Skin of body (tissue), 2 donors: ENCODE measurements around the gene LRP2. TPM values are rescaled to one million over a fixed set of nuclear protein-coding genes. Genes with fewer than 3 reads are reported as not detected.

Experiments used
- DNase-seq: peaks from one replicate; lab custom pipeline; 2025; lab: John Stamatoyannopoulos, UW
- total RNA-seq: library from RNA; depleted of rRNA; stranded (reverse); fragments of >200 nt; gene quantifications from one replicate; pipeline ENCODE4 v1.2.3, GENCODE V29; 2014

LRP2 gene
- total RNA-seq, 1 donor from 2014 or later: 0.10 TPM

DNA sequence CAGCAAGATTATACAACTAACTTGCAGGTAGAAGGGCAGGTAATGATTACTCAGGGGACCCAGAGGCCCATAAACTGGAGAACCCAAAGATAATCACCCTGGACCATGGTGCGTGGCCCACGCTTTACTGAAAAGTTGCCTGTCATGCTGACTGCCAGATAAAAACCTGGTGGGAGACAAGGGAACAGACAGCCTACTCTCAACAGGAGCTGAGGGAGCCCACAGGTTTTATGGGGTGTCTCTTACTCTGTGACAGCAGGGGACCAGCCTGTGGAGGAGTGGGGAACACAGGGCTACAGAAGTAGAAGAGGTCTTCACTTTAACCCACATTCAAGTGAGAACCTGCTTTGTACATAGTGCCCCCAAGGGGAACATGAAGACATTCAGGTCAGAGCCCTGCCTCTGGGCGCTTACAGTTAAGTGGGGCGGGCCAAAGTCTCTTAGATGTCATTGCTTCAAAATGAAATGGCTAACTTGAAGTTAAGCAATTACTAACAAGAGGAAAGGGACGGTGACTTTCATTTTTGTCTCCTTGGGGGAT is 232.6 kb downstream of the LRP2 start:
- DNase-seq: no peak

GRCh38 chr2:169119851-169120250 is 242.5 kb downstream of the LRP2 start:
- no peak for DNase-seq

GRCh38 chr2:169119123-169119760 is 243.1 kb downstream of the LRP2 start:
- peak; percentile 33 for DNase-seq

- no peak for DNase-seq
Observed at GRCh38 chr2:169118060-169118459, 244.3 kb downstream of the LRP2 start.

DNA sequence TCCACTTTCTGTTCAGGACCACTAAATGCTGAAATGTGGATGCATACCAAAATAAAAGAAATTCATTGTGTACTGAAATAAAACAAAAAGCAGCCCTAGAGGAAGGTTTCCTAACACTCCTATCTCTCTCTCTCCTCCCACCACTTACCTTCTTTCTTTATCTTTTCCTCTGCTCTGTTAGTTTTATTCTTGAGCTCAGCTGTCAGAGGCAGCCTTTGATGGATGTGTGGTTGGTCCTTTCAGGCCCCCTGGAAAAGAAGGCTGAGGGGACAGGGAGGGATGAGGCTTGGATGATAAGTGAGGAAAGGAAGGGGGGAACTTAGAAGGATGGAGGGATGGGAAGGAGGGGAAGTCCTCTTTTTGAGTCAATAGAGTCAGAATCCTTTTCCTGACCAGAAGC is 245.3 kb downstream of the LRP2 start:
- no peak for DNase-seq

DNA sequence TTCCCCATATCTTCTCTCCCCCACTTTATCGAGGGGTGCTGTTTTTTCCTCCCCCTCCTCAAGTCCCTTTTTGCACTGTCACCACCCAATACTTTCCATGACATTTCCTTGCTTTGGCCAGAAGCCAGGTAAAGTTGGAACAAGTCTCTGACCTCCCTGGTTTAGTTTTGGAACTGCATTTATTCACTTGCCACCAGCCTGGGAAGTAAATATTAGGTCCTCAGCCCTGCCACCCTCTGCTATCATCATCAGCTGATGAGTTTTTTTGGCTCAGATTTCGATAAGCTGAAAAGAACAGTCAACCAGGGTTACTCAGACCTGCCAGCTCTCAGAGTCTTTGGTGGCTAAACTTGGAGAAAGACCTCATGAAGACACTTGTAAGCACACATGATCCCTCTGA is 246.0 kb downstream of the LRP2 start:
- DNase-seq: no peak

DNA sequence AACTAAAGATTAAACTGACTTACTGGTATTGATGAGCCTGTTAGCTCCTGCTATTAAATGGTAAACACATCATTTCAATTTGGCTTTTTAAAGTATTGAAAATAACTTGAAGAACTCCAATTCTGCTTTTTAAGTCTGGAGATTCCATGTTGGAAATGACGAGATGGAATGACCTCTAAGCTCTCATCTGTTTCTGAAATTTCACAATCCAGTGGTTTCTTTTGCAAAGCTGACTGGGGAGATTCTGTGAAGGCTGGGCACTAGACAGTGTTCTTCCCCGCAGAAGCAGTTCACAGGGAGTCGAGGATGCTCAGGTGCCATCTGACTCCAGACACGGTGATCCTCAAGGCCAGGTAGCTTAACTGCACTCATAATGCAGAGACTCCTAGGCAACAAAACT is 248.3 kb downstream of the LRP2 start:
- no peak for DNase-seq

DNA sequence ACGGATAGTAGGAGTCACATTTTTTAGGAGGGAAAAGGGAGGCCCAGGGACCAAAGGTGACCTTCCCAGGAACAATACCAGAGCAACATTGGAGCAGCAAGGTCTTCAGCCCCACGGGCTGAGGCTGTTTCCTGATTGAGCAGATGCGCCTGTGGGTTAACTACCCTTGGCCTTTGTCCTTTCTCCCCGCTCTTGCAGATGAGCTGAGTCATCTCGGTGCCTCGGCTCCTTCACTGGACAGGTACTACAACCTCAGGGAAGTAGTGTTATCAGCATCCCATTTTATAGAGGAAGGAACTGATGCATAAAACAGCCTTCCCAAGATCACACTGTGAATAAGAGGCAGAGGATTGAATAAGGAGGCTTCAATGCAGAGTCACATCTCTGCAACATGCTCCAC is 249.5 kb downstream of the LRP2 start:
- no peak for DNase-seq

- no peak for DNase-seq
Observed at GRCh38 chr2:169110916-169111315, 251.4 kb downstream of the LRP2 start.

DNA sequence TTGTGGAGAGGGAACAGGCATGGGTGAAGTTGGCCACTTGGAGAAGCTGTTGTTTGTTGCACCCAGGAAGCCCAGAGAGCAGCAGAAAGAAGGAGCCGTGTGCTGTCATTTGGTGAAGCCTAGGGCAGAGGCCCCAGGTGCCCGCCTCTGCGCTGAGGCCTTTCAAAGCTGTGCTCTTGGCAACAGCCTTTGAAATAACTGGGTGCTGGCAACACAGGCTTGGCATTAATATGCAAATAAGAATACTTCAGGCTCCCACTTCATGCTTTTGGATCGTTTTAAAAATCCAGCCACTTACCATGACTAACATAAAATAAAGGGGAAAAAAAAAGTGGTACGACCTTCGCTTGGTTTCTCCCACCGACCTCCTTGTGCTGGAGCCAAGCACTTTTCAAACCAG is 251.9 kb downstream of the LRP2 start:
- DNase-seq: no peak

GRCh38 chr2:169109502-169110409 is 252.6 kb downstream of the LRP2 start:
- DNase-seq: peak; percentile 22

DNA sequence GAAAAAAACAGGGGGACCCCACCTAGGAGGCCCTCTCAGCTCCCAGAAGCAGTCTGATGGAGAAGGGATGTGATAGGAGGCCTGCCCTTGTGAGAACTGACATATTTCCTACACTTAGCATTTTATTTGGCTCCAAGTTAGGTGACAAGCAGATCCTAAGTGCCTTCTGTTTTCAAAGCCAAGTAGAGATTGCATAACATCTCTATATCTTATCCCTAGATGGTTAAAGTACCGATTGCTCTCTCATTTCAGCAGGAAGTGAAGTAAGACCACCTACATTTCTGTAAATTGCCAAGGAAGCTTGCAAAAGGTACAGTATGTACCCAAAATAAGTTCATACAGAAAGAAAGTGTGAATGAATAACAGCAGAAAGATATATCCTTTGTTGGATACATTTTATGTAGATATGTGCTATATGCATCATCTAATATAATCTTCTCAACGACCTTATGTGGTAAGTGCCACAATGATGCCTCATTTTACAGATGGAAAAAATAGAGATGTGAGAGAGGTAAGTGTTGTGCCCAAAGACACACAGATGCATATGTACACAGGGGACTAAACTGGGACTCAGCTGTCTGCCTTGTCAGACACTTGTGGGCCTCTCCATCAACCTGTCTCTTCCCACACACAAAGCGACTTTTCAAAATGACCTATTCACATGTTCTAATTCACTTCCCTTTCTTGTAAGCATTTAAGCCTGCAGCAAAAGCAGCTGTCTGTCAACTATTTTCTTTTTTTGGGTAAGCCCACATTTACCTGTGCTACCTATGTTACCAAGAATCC is 254.0 kb downstream of the LRP2 start:
- DNase-seq: no peak

- DNase-seq: no peak
Observed at GRCh38 chr2:169107645-169108044, 254.7 kb downstream of the LRP2 start.

GRCh38 chr2:169106563-169107545 is 255.5 kb downstream of the LRP2 start:
- DNase-seq: no peak

- no peak for DNase-seq
Observed at GRCh38 chr2:169106134-169106533, 256.2 kb downstream of the LRP2 start.

- no peak for DNase-seq
Observed at GRCh38 chr2:169105476-169105875, 256.9 kb downstream of the LRP2 start.

DNA sequence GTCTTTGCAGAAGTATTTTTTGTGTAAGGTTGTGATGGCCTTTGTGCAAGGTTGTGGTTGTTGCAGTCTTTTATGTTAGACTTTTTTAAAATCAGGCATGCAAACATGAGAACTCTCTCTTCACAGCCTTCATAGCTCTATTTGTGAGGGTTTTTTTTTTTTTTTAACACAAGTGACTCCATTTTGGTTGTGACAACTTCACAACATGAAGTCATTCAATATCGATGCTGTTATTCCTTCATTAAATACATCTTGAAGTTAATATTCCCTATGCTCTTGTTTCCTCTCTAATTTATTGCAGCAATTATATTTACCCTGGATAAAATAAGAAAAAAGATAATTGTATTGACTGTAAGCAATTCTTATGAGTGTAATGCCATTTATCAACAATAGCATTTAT is 257.5 kb downstream of the LRP2 start:
- DNase-seq: no peak

DNA sequence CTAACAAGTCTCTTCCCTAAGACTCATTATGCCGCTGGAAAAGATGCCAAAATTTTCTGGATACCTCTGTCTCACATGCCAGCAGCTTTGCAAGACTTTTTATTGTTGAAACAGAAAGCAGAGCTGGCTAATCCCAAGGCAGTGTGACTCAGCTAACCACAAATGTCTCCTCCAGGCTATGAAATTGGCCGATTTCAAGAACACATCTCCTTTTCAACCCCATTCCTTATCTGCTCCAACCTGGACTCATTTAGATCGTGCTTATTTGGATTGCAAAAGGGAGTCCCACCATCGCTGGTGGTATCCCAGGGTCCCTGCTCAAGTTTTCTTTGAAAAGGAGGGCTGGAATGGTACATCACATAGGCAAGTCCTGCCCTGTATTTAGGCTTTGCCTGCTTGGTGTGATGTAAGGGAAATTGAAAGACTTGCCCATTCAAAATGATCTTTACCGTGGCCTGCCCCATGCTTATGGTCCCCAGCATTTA is 266.7 kb downstream of the LRP2 start:
- DNase-seq: no peak

GRCh38 chr2:169094676-169095075 is 267.7 kb downstream of the LRP2 start:
- DNase-seq: no peak

GRCh38 chr2:169093535-169093934 is 268.8 kb downstream of the LRP2 start:
- no peak for DNase-seq
